Heart right ventricle (tissue), 16 donors: ENCODE data around the gene ECHS1. TPM values are rescaled to one million over a fixed set of nuclear protein-coding genes. Genes with fewer than 3 reads are reported as not detected.
"Not testable (repeated sequence)": the region's sequence is repeated elsewhere in the genome, so short reads cannot be mapped to it uniquely, and the experiment has no call there.

Experiments
- ATAC-seq, 8 donors: fragments of 200-7000 bp; cut with Tn5 transposase; one replicate each; pipeline ENCODE4 v1.9.1; 2020; ENCODE audit warnings: mild to moderate bottlenecking in 8 of 8, moderate library complexity in 8 of 8, moderate number of reproducible peaks in 1 of 8
- DNase-seq, 2 donors: peaks; one replicate each; pipeline ENCODE4 v3.0.0-alpha.2; 2020
- H3K27ac ChIP-seq, 10 donors: fragments of 200-600 bp; sonication (generic) in 2 of 10; one replicate each; pipeline versions ENCODE4 v1.5.0 to v1.8.0; 2020 to 2022; ENCODE audit warnings: mild to moderate bottlenecking in 3 of 10
- H3K27me3 ChIP-seq, 7 donors: fragments of 200-600 bp; one replicate each; pipeline ENCODE4 v1.8.0; 2021 to 2022; ENCODE audit warnings: mild to moderate bottlenecking in 2 of 7
- H3K36me3 ChIP-seq, 9 donors: fragments of 200-600 bp; sonication (generic) in 1 of 9; one replicate each; pipeline versions ENCODE4 v1.5.0 to v1.8.0; 2020 to 2022; ENCODE audit warnings: mild to moderate bottlenecking in 2 of 9
- H3K4me1 ChIP-seq, 9 donors: fragments of 200-600 bp; sonication (generic) in 1 of 9; one replicate each; pipeline versions ENCODE4 v1.5.0 to v1.8.0; 2020 to 2022; ENCODE audit warnings: mild to moderate bottlenecking in 4 of 9
- H3K4me3 ChIP-seq, 10 donors: fragments of 200-600 bp; sonication (generic) in 2 of 10; one replicate each; pipeline versions ENCODE4 v1.5.0 to v1.8.0; 2020 to 2022; ENCODE audit warnings: mild to moderate bottlenecking in 7 of 10, moderate library complexity in 2 of 10
- H3K9me3 ChIP-seq, 11 donors: fragments of 200-600 bp in 10 of 11; sonication (generic) in 2 of 11; one replicate each; pipeline versions ENCODE4 v1.5.0 to v1.8.0; 2013 to 2022; ENCODE audit warnings: mild to moderate bottlenecking in 2 of 11, control low read depth in 1 of 11, moderate library complexity in 1 of 11
- CTCF ChIP-seq, 9 donors: fragments of 200-600 bp; sonication (generic) in 2 of 9; IDR thresholded peaks; one replicate each; pipeline versions ENCODE4 v1.5.0 to v1.8.0; 2021 to 2022; ENCODE audit warnings: antibody characterized with exemption in 9 of 9, mild to moderate bottlenecking in 5 of 9, moderate library complexity in 1 of 9
- WGBS, 2 donors: extraction: QIAGEN DNeasy Blood & Tissue Kit; methylation state at CpG; one replicate each; pipeline ENCODE4 v1.1.7; 2013; ENCODE audit warnings: inconsistent platforms in 1 of 2; 5-methylcytosine and 5-hydroxymethylcytosine counted together
- intact Hi-C, 10 donors: fragments of 100-400 bp; cut with DNase I; formaldehyde crosslinking; loops; one replicate each; pipeline versions ENCODE4 v1.11.1 to v1.14.2; 2022
- polyA plus RNA-seq, 2 donors: library from polyadenylated mRNA; stranded (reverse); fragments of 200-250 nt; gene quantifications; one replicate each; pipeline ENCODE4 v1.2.3, GENCODE V29; 2013
- total RNA-seq, 10 donors: library from RNA; stranded (reverse); fragmentation: NEBNext Ultra II Directional in 3 of 10; extraction: Animal tissue kit (Norgen Biotek cat#: 25700) in 3 of 10; gene quantifications; one replicate each; pipeline versions ENCODE4 v1.2.1 to v1.2.4, GENCODE V29; 2021 to 2023
- donor health status: Arrhythmogenic right ventricular cardiomyopathy.
- donor health status: ischemic (EF 13 %, LVEDD 7.1; RV severe dilation, severe dysfunction).
- donor health status: healthy with polysubstance abuse.
- donor health status: DM: no; HTN: yes; CAD: no.
- donor health status: DM: no; HTN: no; CAD: no.
- donor health status: ischemic (EF 25% LVEDD 6.9; RV normal size, moderate dysfunction).
- donor health status: ischemic (EF 25% LVEDD 5.7; RV mildly dilated, moderate dysfunction).
- donor health status: healthy.
- donor health status: DM: yes; HTN: yes; CAD: no.
- donor health status: Ischemic cardiomyopathy.
- donor health status: ischemic (EF 35%, LVEDD 5.7; RV mildly dilated, moderate dysfunction).
- donor health status: nonischemic (EF 11% LVEDD 7.7; RV severe dilation, severe dysfunction).
- donor health status: DM: yes; HTN: yes; CAD: no.
- donor health status: PGD.
- donor health status: ischemic (EF 29% LVEDD 5.4; RV normal size, mild dysfunction).
- donor health status: nonischemic (EF 23%, LVEDD 6.1; RV moderate dilation, normal function).

ECHS1 gene
- total and polyA plus RNA-seq, 12 donors = 117 to 275 (median 213) TPM

- no peak overlapping the region for H3K4me3 ChIP-seq
- TF ChIP-seq CTCF (IDR thresholded peaks at IDR 0.05) = no peak
- no peaks in the 10 kb centered on the region for H3K27me3 ChIP-seq
- peaks cover 0 to 29% (median 22%) of the 10 kb centered on the region in 11 donors for H3K9me3 ChIP-seq
- 94 to 97% methylated on average over 25 of the region's 25 CpGs for WGBS, 2 donors
- intact Hi-C loops = no loop called here
- ATAC-seq = no peak
- no peak overlapping the region for H3K27ac ChIP-seq
- peaks cover 0 to 76% (median 31%) of the 10 kb centered on the region in 9 donors for H3K36me3 ChIP-seq
- H3K4me1 ChIP-seq = no peaks in the 10 kb centered on the region
- peak in 1 of 2 donors; percentile 4 for DNase-seq
Observed at GRCh38 chr10:133415752-133416151, 42.6 kb upstream of the ECHS1 start.

- intact Hi-C loops, H3K4me3 ChIP-seq, H3K27me3 ChIP-seq, H3K4me1 ChIP-seq, ATAC-seq, H3K27ac ChIP-seq: not testable (repeated sequence)
- 99% methylated on average over 20 to 22 of the region's 23 CpGs for WGBS, 2 donors
- peaks cover 0 to 39% (median 25%) of the 10 kb centered on the region in 11 donors for H3K9me3 ChIP-seq
- H3K36me3 ChIP-seq = peaks cover 0 to 76% (median 37%) of the 10 kb centered on the region in 9 donors
- DNase-seq = peak in 1 of 2 donors; percentile 9
Observed at GRCh38 chr10:133414401-133414800, 41.2 kb upstream of the ECHS1 start.

- H3K4me3 ChIP-seq = no peak overlapping the region
- TF ChIP-seq CTCF (IDR thresholded peaks at IDR 0.05) = no peak
- H3K9me3 ChIP-seq = peaks cover 0 to 54% (median 25%) of the 10 kb centered on the region in 11 donors
- no peaks in the 10 kb centered on the region for H3K27me3 ChIP-seq
- intact Hi-C loops = no loop called here
- no peak overlapping the region for H3K27ac ChIP-seq
- ATAC-seq (no peak), DNase-seq (no peak)
- peaks cover 0 to 82% (median 39%) of the 10 kb centered on the region in 9 donors for H3K36me3 ChIP-seq
- no peaks in the 10 kb centered on the region for H3K4me1 ChIP-seq
Observed at GRCh38 chr10:133412381-133412711, 39.2 kb upstream of the ECHS1 start.

GRCh38 chr10:133411523-133412380 is 38.6 kb upstream of the ECHS1 start:
- Histone ChIP-seq H3K27me3 (no peaks in the 10 kb centered on the region), H3K4me1 (no peaks in the 10 kb centered on the region), H3K9me3 (peaks cover 0 to 54% (median 25%) of the 10 kb centered on the region in 11 donors), H3K4me3 (no peak overlapping the region), H3K27ac (no peak overlapping the region), H3K36me3 (peaks cover 0 to 88% (median 39%) of the 10 kb centered on the region in 9 donors)
- WGBS, 2 donors = 98 to 99% methylated on average over 7 of the region's 7 CpGs
- no peak for ATAC-seq
- intact Hi-C loops = no loop called here
- TF ChIP-seq CTCF (IDR thresholded peaks at IDR 0.05) = no peak
- no peak for DNase-seq
